GM23338 (cell line): ENCODE measurements around the gene CLCN4. TPM values are rescaled to one million over a fixed set of nuclear protein-coding genes. Genes with fewer than 3 reads are reported as not detected.

ENCODE experiments used
- ATAC-seq: fragments of 200-7000 bp; cut with Tn5 transposase; 3 replicates; pipeline ENCODE4 v1.9.1; 2020
- DNase-seq: peaks from one replicate; pipeline ENCODE4 v3.0.0-alpha.2; 2015; ENCODE audit warnings: low spot score
- H2AFZ ChIP-seq: fragments of 200-600 bp; sonication (generic); 2 replicates; pipeline ENCODE4 v1.8.0; 2016; ENCODE audit warnings: antibody characterized with exemption, mild to moderate bottlenecking, moderate library complexity
- H3F3A ChIP-seq: fragments of 200-600 bp; sonication (generic); replicated peaks from 2 replicates; pipeline ENCODE4 v1.8.0; 2017; ENCODE audit warnings: antibody characterized with exemption, mixed run types, low read depth
- H3K27ac ChIP-seq: fragments of 200-600 bp; sonication (generic); 2 replicates; pipeline ENCODE4 v1.6.1; 2016; ENCODE audit warnings: low read depth
- H3K27me3 ChIP-seq: fragments of 200-600 bp; sonication (generic); 2 replicates; pipeline ENCODE4 v1.8.0; 2016; ENCODE audit warnings: mild to moderate bottlenecking, mixed run types, moderate library complexity; ENCODE audit not compliant: insufficient read depth
- H3K36me3 ChIP-seq: fragments of 200-600 bp; sonication (generic); 2 replicates; pipeline ENCODE4 v1.8.0; 2016; ENCODE audit warnings: mild to moderate bottlenecking; ENCODE audit not compliant: insufficient read depth
- H3K4me1 ChIP-seq: fragments of 200-600 bp; sonication (generic); 2 replicates; pipeline ENCODE4 v1.8.0; 2016; ENCODE audit warnings: mild to moderate bottlenecking, moderate library complexity; ENCODE audit not compliant: insufficient read depth
- H3K4me2 ChIP-seq: fragments of 200-600 bp; sonication (generic); 2 replicates; pipeline ENCODE4 v1.7.1; 2017; ENCODE audit warnings: mixed run types
- H3K4me3 ChIP-seq: fragments of 200-600 bp; sonication (generic); 2 replicates; pipeline ENCODE4 v1.6.1; 2016; ENCODE audit warnings: mixed run types
- H3K79me2 ChIP-seq: fragments of 200-600 bp; sonication (generic); replicated peaks from 2 replicates; pipeline ENCODE4 v1.8.0; 2017; ENCODE audit warnings: mild to moderate bottlenecking; ENCODE audit not compliant: insufficient read depth
- H3K9me2 ChIP-seq: fragments of 200-600 bp; sonication (generic); 2 replicates; pipeline ENCODE4 v1.8.0; 2017; ENCODE audit not compliant: insufficient read depth
- H4K20me1 ChIP-seq: fragments of 200-600 bp; sonication (generic); replicated peaks from 2 replicates; pipeline ENCODE4 v1.8.0; 2017; ENCODE audit warnings: mild to moderate bottlenecking; ENCODE audit not compliant: insufficient read depth
- H3K27ac Mint-ChIP-seq: 2 replicates; pipeline ENCODE4 v1.8.0; 2020; ENCODE audit warnings: inconsistent platforms, mild to moderate bottlenecking, moderate library complexity, mixed read lengths
- H3K27me3 Mint-ChIP-seq: 3 replicates; pipeline ENCODE4 v1.8.0; 2022; ENCODE audit warnings: low read depth, mild to moderate bottlenecking, moderate library complexity, mixed read lengths, inconsistent platforms; ENCODE audit not compliant: insufficient read depth, poor library complexity
- H3K36me3 Mint-ChIP-seq: 3 replicates; pipeline ENCODE4 v1.8.0; 2021; ENCODE audit warnings: low read depth, mild to moderate bottlenecking, inconsistent platforms, moderate library complexity, mixed read lengths
- H3K4me1 Mint-ChIP-seq: 3 replicates; pipeline ENCODE4 v1.8.0; 2020; ENCODE audit warnings: mild to moderate bottlenecking, inconsistent platforms, mixed read lengths
- H3K4me3 Mint-ChIP-seq: 3 replicates; pipeline ENCODE4 v1.8.0; 2021; ENCODE audit warnings: moderate library complexity, mild to moderate bottlenecking, inconsistent platforms, mixed read lengths
- H3K9me3 Mint-ChIP-seq: 3 replicates; pipeline ENCODE4 v1.8.0; 2020; ENCODE audit warnings: moderate library complexity, mild to moderate bottlenecking, inconsistent platforms, mixed read lengths
- CREB1 ChIP-seq: fragments of 250-450 bp; sonication (Bioruptor Pico); IDR thresholded peaks from 2 replicates; pipeline ENCODE4 v1.5.0; 2020; ENCODE audit warnings: low read depth, mild to moderate bottlenecking, moderate library complexity
- CTCF ChIP-seq, 2 experiments: fragments of 200-600 bp in 1 of 2; sonication (generic) in 1 of 2; conservative IDR thresholded peaks; 2 replicates each; pipeline versions ENCODE4 v1.5.1 to v1.6.1; 2016 to 2017; ENCODE audit warnings: antibody characterized with exemption in 2 of 2, low read depth in 2 of 2, mild to moderate bottlenecking in 2 of 2, moderate library complexity in 1 of 2
- EZH2 ChIP-seq: fragments of 200-600 bp; sonication (generic); IDR thresholded peaks from one replicate; pipeline ENCODE4 v1.8.0; 2017; ENCODE audit warnings: antibody characterized with exemption, mild to moderate bottlenecking, low read depth; ENCODE audit not compliant: unreplicated experiment
- EZH2phosphoT487 ChIP-seq: fragments of 200-600 bp; sonication (generic); IDR thresholded peaks from one replicate; pipeline ENCODE4 v1.8.1; 2018; ENCODE audit warnings: antibody characterized with exemption; ENCODE audit not compliant: unreplicated experiment
- JUNB ChIP-seq: IDR thresholded peaks from one replicate; pipeline ENCODE4 v1.6.1; 2016; ENCODE audit warnings: antibody characterized with exemption; ENCODE audit not compliant: unreplicated experiment
- NANOG ChIP-seq: IDR thresholded peaks from 2 replicates; pipeline ENCODE4 v1.6.1; 2016; ENCODE audit warnings: antibody characterized with exemption, borderline replicate concordance
- POLR2AphosphoS5 ChIP-seq: IDR thresholded peaks from 2 replicates; pipeline ENCODE4 v1.6.1; 2016; ENCODE audit warnings: antibody characterized with exemption, low read depth
- STAT1 ChIP-seq: IDR thresholded peaks from one replicate; pipeline ENCODE4 v1.6.1; 2016; ENCODE audit warnings: antibody characterized with exemption; ENCODE audit not compliant: unreplicated experiment
- ZNF114 ChIP-seq: fragments of 250-450 bp; sonication (Bioruptor Pico); IDR thresholded peaks from 2 replicates; pipeline ENCODE4 v1.5.0; 2020; ENCODE audit warnings: mild to moderate bottlenecking, moderate library complexity
- ZNF331 ChIP-seq: fragments of 250-450 bp; sonication (Bioruptor Pico); IDR thresholded peaks from 2 replicates; pipeline ENCODE4 v1.5.0; 2020; ENCODE audit warnings: low read depth, mild to moderate bottlenecking, moderate library complexity
- ZNF462 ChIP-seq: fragments of 250-450 bp; sonication (Bioruptor Pico); IDR thresholded peaks from 2 replicates; pipeline ENCODE4 v1.5.0; 2020; ENCODE audit warnings: mild to moderate bottlenecking, moderate library complexity
- polyA plus RNA-seq: library from polyadenylated mRNA; unstranded; fragments of >200 nt; fragmentation: Nextera tagmentation; extraction: Ambion mirVana; gene quantifications from 2 replicates; pipeline ENCODE4 v1.2.1, GENCODE V29; 2016
- total RNA-seq: library from RNA; depleted of rRNA; stranded (reverse); fragments of >200 nt; shearing (Covaris generic); gene quantifications from 2 replicates; pipeline ENCODE4 v1.2.3, GENCODE V29; 2014
- TF ChIP-seq, protein P1 (sequence below): IDR thresholded peaks from one replicate; pipeline ENCODE4 v1.6.1; 2018; ENCODE audit warnings: antibody characterized with exemption; ENCODE audit not compliant: unreplicated experiment
- TF ChIP-seq, protein P2 (sequence below): IDR thresholded peaks from 2 replicates; pipeline ENCODE4 v1.6.1; 2016; ENCODE audit warnings: antibody characterized with exemption

CLCN4 gene
- total and polyA plus RNA-seq, 2 experiments from 2014 or later = 1.2 to 4.9 TPM

DNA sequence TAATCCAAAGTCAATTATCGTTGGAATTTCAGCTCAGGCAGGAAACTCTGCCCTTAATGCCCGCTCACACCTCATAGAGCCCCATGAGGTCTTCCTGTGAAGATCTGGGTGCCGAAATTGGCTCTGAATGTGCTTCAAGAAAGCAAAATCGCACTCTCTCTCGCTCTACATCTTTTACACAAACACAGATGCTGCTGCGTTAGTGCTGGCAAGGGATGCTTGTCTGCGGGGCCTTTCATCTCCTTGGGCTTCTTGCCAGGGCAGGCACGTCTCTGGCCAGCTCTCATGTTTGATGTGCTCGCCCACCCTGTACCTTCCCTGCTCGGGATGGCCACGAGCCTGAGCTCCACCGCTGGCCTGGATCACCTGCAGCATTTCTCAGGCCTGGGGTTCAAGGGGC, 66.5 kb downstream of the CLCN4 start:
- Mint-ChIP-seq H3K27ac (no peak overlapping the region), H3K4me1 (no peaks in the 10 kb centered on the region), H3K27me3 (no peaks in the 10 kb centered on the region), H3K36me3 (no peaks in the 10 kb centered on the region; the same call in 2 of the 3 replicates), H3K4me3 (no peak overlapping the region), H3K9me3 (no peaks in the 10 kb centered on the region)
- no peaks in the 10 kb centered on the region for H3F3A ChIP-seq
- no peaks in the 10 kb centered on the region for H3K79me2 ChIP-seq
- no peaks in the 10 kb centered on the region for H3K4me1 ChIP-seq
- no peaks in the 10 kb centered on the region for H4K20me1 ChIP-seq
- no peaks in the 10 kb centered on the region for H3K36me3 ChIP-seq
- H2AFZ ChIP-seq = no peak overlapping the region
- H3K4me2 ChIP-seq = no peak overlapping the region
- H3K27ac ChIP-seq = no peak overlapping the region
- DNase-seq (no peak), ATAC-seq (no peak)
- H3K9me2 ChIP-seq = no peaks in the 10 kb centered on the region
- no peaks in the 10 kb centered on the region for H3K27me3 ChIP-seq
- TF ChIP-seq ZNF331 (CRISPR knock-in tag) = no peak
- TF ChIP-seq CTCF (conservative IDR thresholded peaks at IDR 0.05; ENCODE audit: low read depth in 2 of 2) = no peak
- TF ChIP-seq CREB1 (CRISPR knock-in tag) = no peak
- TF ChIP-seq EZH2phosphoT487 = no peak
- TF ChIP-seq NANOG = no peak
- no peak for TF ChIP-seq ZNF114
- no peak for TF ChIP-seq STAT1
- no peak for TF ChIP-seq POLR2AphosphoS5
- TF ChIP-seq, protein P1, sequence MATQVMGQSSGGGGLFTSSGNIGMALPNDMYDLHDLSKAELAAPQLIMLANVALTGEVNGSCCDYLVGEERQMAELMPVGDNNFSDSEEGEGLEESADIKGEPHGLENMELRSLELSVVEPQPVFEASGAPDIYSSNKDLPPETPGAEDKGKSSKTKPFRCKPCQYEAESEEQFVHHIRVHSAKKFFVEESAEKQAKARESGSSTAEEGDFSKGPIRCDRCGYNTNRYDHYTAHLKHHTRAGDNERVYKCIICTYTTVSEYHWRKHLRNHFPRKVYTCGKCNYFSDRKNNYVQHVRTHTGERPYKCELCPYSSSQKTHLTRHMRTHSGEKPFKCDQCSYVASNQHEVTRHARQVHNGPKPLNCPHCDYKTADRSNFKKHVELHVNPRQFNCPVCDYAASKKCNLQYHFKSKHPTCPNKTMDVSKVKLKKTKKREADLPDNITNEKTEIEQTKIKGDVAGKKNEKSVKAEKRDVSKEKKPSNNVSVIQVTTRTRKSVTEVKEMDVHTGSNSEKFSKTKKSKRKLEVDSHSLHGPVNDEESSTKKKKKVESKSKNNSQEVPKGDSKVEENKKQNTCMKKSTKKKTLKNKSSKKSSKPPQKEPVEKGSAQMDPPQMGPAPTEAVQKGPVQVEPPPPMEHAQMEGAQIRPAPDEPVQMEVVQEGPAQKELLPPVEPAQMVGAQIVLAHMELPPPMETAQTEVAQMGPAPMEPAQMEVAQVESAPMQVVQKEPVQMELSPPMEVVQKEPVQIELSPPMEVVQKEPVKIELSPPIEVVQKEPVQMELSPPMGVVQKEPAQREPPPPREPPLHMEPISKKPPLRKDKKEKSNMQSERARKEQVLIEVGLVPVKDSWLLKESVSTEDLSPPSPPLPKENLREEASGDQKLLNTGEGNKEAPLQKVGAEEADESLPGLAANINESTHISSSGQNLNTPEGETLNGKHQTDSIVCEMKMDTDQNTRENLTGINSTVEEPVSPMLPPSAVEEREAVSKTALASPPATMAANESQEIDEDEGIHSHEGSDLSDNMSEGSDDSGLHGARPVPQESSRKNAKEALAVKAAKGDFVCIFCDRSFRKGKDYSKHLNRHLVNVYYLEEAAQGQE = no peak
- no peak for TF ChIP-seq ZNF462
- TF ChIP-seq JUNB = no peak
- TF ChIP-seq, protein P2, sequence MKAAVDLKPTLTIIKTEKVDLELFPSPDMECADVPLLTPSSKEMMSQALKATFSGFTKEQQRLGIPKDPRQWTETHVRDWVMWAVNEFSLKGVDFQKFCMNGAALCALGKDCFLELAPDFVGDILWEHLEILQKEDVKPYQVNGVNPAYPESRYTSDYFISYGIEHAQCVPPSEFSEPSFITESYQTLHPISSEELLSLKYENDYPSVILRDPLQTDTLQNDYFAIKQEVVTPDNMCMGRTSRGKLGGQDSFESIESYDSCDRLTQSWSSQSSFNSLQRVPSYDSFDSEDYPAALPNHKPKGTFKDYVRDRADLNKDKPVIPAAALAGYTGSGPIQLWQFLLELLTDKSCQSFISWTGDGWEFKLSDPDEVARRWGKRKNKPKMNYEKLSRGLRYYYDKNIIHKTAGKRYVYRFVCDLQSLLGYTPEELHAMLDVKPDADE = no peak
- TF ChIP-seq EZH2 = no peak
- no peak overlapping the region for H3K4me3 ChIP-seq
